Nephron (organoid): Measurements from ENCODE around the gene RCOR3.

Experiments
- H3K27ac Mint-ChIP-seq, 3 experiments: 2 replicates each; pipeline ENCODE4 v1.8.0; 2020; ENCODE audit warnings: mixed read lengths in 3 of 3, mild to moderate bottlenecking in 2 of 3, moderate library complexity in 1 of 3
- H3K27me3 Mint-ChIP-seq: 2 replicates; pipeline ENCODE4 v1.8.0; 2021; ENCODE audit warnings: low read depth, mild to moderate bottlenecking, moderate library complexity, mixed read lengths
- H3K36me3 Mint-ChIP-seq: 2 replicates; pipeline ENCODE4 v1.8.0; 2020; ENCODE audit warnings: low read depth, mixed read lengths
- H3K4me1 Mint-ChIP-seq: 2 replicates; pipeline ENCODE4 v1.8.0; 2020; ENCODE audit warnings: mixed read lengths
- H3K4me3 Mint-ChIP-seq, 3 experiments: 2 replicates each; pipeline ENCODE4 v1.8.0; 2020; ENCODE audit warnings: mild to moderate bottlenecking in 3 of 3, mixed read lengths in 3 of 3, moderate library complexity in 2 of 3
- H3K9me3 Mint-ChIP-seq: 2 replicates; pipeline ENCODE4 v1.8.0; 2020; ENCODE audit warnings: mixed read lengths
- CTCF ChIP-seq, 3 experiments: fragments of 200-600 bp; sonication (generic); IDR thresholded peaks; one replicate each; pipeline ENCODE4 v1.5.0; 2021; ENCODE audit warnings: antibody characterized with exemption in 3 of 3; ENCODE audit not compliant: unreplicated experiment in 3 of 3

RCOR3 gene

GRCh38 chr1:211352985-211353515 lies 93.9 kb downstream of the RCOR3 start:
- Mint-ChIP-seq H3K4me1 (peaks cover 15% of the 10 kb centered on the region), H3K27ac (no peak overlapping the region), H3K9me3 (peaks cover 16% of the 10 kb centered on the region), H3K27me3 (no peaks in the 10 kb centered on the region), H3K4me3 (no peak overlapping the region), H3K36me3 (peaks cover 17% of the 10 kb centered on the region)
- peak in 1 of 3 experiments; percentile 32 for TF ChIP-seq CTCF (IDR thresholded peaks at IDR 0.05; ENCODE audit: unreplicated experiment in 3 of 3)

GRCh38 chr1:211353562-211354212 lies 94.5 kb downstream of the RCOR3 start:
- H3K27me3 Mint-ChIP-seq, result no peaks in the 10 kb centered on the region
- no peak overlapping the region for H3K27ac Mint-ChIP-seq
- H3K36me3 Mint-ChIP-seq, result peaks cover 17% of the 10 kb centered on the region
- peaks cover 16% of the 10 kb centered on the region for H3K9me3 Mint-ChIP-seq
- TF ChIP-seq CTCF (IDR thresholded peaks at IDR 0.05; ENCODE audit: unreplicated experiment in 3 of 3), result no peak
- no peak overlapping the region for H3K4me3 Mint-ChIP-seq
- peaks cover 9% of the 10 kb centered on the region for H3K4me1 Mint-ChIP-seq

- no peak overlapping the region for H3K4me3 Mint-ChIP-seq
- TF ChIP-seq CTCF (IDR thresholded peaks at IDR 0.05; ENCODE audit: unreplicated experiment in 3 of 3), result no peak
- peaks cover 14% of the 10 kb centered on the region for H3K9me3 Mint-ChIP-seq
- H3K27ac Mint-ChIP-seq, result no peak overlapping the region
- H3K27me3 Mint-ChIP-seq, result no peaks in the 10 kb centered on the region
- peaks cover 21% of the 10 kb centered on the region for H3K36me3 Mint-ChIP-seq
- no peaks in the 10 kb centered on the region for H3K4me1 Mint-ChIP-seq
Measured at GRCh38 chr1:211355873-211356272, 96.7 kb downstream of the RCOR3 start.

GRCh38 chr1:211356723-211357407 lies 97.7 kb downstream of the RCOR3 start:
- Mint-ChIP-seq H3K27ac (no peak overlapping the region), H3K27me3 (no peaks in the 10 kb centered on the region), H3K4me3 (no peak overlapping the region), H3K9me3 (peaks cover 7% of the 10 kb centered on the region), H3K4me1 (no peaks in the 10 kb centered on the region), H3K36me3 (peaks cover 20% of the 10 kb centered on the region)
- no peak for TF ChIP-seq CTCF (IDR thresholded peaks at IDR 0.05; ENCODE audit: unreplicated experiment in 3 of 3)

GRCh38 chr1:211358685-211359084 lies 99.5 kb downstream of the RCOR3 start:
- Mint-ChIP-seq H3K4me1 (no peaks in the 10 kb centered on the region), H3K27me3 (no peaks in the 10 kb centered on the region), H3K9me3 (no peaks in the 10 kb centered on the region), H3K36me3 (peaks cover 11% of the 10 kb centered on the region), H3K4me3 (no peak overlapping the region), H3K27ac (no peak overlapping the region)
- TF ChIP-seq CTCF (IDR thresholded peaks at IDR 0.05; ENCODE audit: unreplicated experiment in 3 of 3), result no peak
